Smooth muscle cell (in vitro differentiated cells): ENCODE results near the gene TRAF1. TPM values are rescaled to one million over a fixed set of nuclear protein-coding genes. Genes with fewer than 3 reads are reported as not detected.

Source experiments
- DNase-seq: peaks from one replicate; lab custom pipeline; 2025; ENCODE audit not compliant: unreplicated experiment; lab: John Stamatoyannopoulos, UW
- H2AFZ ChIP-seq: fragments of 200-600 bp; sonication (generic); 2 replicates; pipeline ENCODE4 v1.6.0; 2016; ENCODE audit warnings: antibody characterized with exemption, low read depth, mild to moderate bottlenecking
- H3F3A ChIP-seq: fragments of 200-600 bp; sonication (generic); 2 replicates; pipeline ENCODE4 v1.6.0; 2017; ENCODE audit warnings: antibody characterized with exemption, low read depth
- H3K27ac ChIP-seq: fragments of 200-600 bp; sonication (generic); 2 replicates; pipeline ENCODE4 v1.5.1; 2016; ENCODE audit warnings: low read depth, mild to moderate bottlenecking
- H3K27me3 ChIP-seq: fragments of 200-600 bp; sonication (generic); 2 replicates; pipeline ENCODE4 v1.6.1; 2016; ENCODE audit warnings: low read depth, mild to moderate bottlenecking
- H3K36me3 ChIP-seq: fragments of 200-600 bp; sonication (generic); 2 replicates; pipeline ENCODE4 v1.5.1; 2016; ENCODE audit warnings: low read depth
- H3K4me1 ChIP-seq: fragments of 200-600 bp; sonication (generic); 2 replicates; pipeline ENCODE4 v1.5.1; 2016; ENCODE audit warnings: low read depth
- H3K4me2 ChIP-seq: fragments of 200-600 bp; sonication (generic); 2 replicates; pipeline ENCODE4 v1.6.0; 2016; ENCODE audit warnings: mild to moderate bottlenecking
- H3K4me3 ChIP-seq: fragments of 200-600 bp; sonication (generic); 2 replicates; pipeline ENCODE4 v1.5.1; 2016; ENCODE audit warnings: mild to moderate bottlenecking
- H3K79me2 ChIP-seq: fragments of 200-600 bp; sonication (generic); 2 replicates; pipeline ENCODE4 v1.6.0; 2016; ENCODE audit warnings: low read depth, mild to moderate bottlenecking
- H3K9ac ChIP-seq: fragments of 200-600 bp; sonication (generic); 2 replicates; pipeline ENCODE4 v1.6.0; 2016; ENCODE audit warnings: low read depth
- H3K9me3 ChIP-seq: fragments of 200-600 bp; sonication (generic); replicated peaks from 2 replicates; pipeline ENCODE4 v1.5.1; 2016; ENCODE audit warnings: low read depth
- H4K20me1 ChIP-seq: fragments of 200-600 bp; sonication (generic); 2 replicates; pipeline ENCODE4 v1.6.0; 2016; ENCODE audit warnings: low read depth
- CTCF ChIP-seq: fragments of 200-600 bp; sonication (generic); IDR thresholded peaks from 2 replicates; pipeline ENCODE4 v1.5.1; 2017; ENCODE audit warnings: borderline replicate concordance, mild to moderate bottlenecking, antibody characterized with exemption; ENCODE audit not compliant: insufficient read depth, poor library complexity, severe bottlenecking
- WGBS: methylation state at CpG from one replicate; pipeline ENCODE4 v1.1.7; 2016; ENCODE audit warnings: low lambda C conversion rate; 5-methylcytosine and 5-hydroxymethylcytosine counted together
- polyA plus RNA-seq: library from polyadenylated mRNA; unstranded; fragments of >200 nt; fragmentation: Nextera tagmentation; extraction: Ambion mirVana; gene quantifications from 2 replicates; pipeline ENCODE4 v1.2.1, GENCODE V29; 2016
- total RNA-seq: library from RNA; depleted of rRNA; stranded (reverse); fragments of >200 nt; gene quantifications from 2 replicates; pipeline ENCODE4 v1.2.3, GENCODE V29; 2014

Gene TRAF1
- total and polyA plus RNA-seq, 2 experiments from 2014 or later = 2.9 to 5.4 TPM

GRCh38 chr9:120875954-120876841, 50.4 kb downstream of the TRAF1 start:
- Histone ChIP-seq H2AFZ (peak overlapping the region; percentile 91), H3K27me3 (no peaks in the 10 kb centered on the region), H3K4me2 (peak overlapping the region; percentile 92), H3K79me2 (no peaks in the 10 kb centered on the region), H3K9me3 (no peaks in the 10 kb centered on the region), H3K27ac (peak overlapping the region; percentile 60), H3K4me1 (peaks cover 5% of the 10 kb centered on the region), H4K20me1 (no peaks in the 10 kb centered on the region), H3K36me3 (no peaks in the 10 kb centered on the region), H3K9ac (peak overlapping the region; percentile 75), H3F3A (no peaks in the 10 kb centered on the region), H3K4me3 (peak overlapping the region; percentile 93)
- DNase-seq = peak; percentile 65
- TF ChIP-seq CTCF = no peak
- 3% methylated on average over 50 of the region's 65 CpGs for WGBS

GRCh38 chr9:120875643-120875953, 51.0 kb downstream of the TRAF1 start:
- Histone ChIP-seq H3K4me2 (peak overlapping the region; percentile 92), H3K27ac (no peak overlapping the region), H3K9ac (no peak overlapping the region), H3K79me2 (no peaks in the 10 kb centered on the region), H2AFZ (no peak overlapping the region), H3K36me3 (no peaks in the 10 kb centered on the region), H3F3A (no peaks in the 10 kb centered on the region), H3K9me3 (no peaks in the 10 kb centered on the region), H3K4me1 (peaks cover 5% of the 10 kb centered on the region), H3K27me3 (no peaks in the 10 kb centered on the region), H3K4me3 (no peak overlapping the region), H4K20me1 (no peaks in the 10 kb centered on the region)
- no peak for DNase-seq
- TF ChIP-seq CTCF = no peak
- WGBS = 55% methylated on average over 7 of the region's 7 CpGs

GRCh38 chr9:120875195-120875565, 51.4 kb downstream of the TRAF1 start:
- Histone ChIP-seq H3F3A (no peaks in the 10 kb centered on the region), H3K27ac (no peak overlapping the region), H3K4me2 (no peak overlapping the region), H3K36me3 (no peaks in the 10 kb centered on the region), H3K79me2 (no peaks in the 10 kb centered on the region), H3K27me3 (no peaks in the 10 kb centered on the region), H3K4me3 (no peak overlapping the region), H2AFZ (no peak overlapping the region), H4K20me1 (no peaks in the 10 kb centered on the region), H3K9me3 (no peaks in the 10 kb centered on the region), H3K4me1 (peaks cover 5% of the 10 kb centered on the region), H3K9ac (no peak overlapping the region)
- 82% methylated on average over 4 of the region's 4 CpGs for whole genome bisulfite sequencing
- no peak for TF ChIP-seq CTCF
- no peak for DNase-seq
